ENCODE results near the gene PCDHB1.

PCDHB1 gene, protein sequence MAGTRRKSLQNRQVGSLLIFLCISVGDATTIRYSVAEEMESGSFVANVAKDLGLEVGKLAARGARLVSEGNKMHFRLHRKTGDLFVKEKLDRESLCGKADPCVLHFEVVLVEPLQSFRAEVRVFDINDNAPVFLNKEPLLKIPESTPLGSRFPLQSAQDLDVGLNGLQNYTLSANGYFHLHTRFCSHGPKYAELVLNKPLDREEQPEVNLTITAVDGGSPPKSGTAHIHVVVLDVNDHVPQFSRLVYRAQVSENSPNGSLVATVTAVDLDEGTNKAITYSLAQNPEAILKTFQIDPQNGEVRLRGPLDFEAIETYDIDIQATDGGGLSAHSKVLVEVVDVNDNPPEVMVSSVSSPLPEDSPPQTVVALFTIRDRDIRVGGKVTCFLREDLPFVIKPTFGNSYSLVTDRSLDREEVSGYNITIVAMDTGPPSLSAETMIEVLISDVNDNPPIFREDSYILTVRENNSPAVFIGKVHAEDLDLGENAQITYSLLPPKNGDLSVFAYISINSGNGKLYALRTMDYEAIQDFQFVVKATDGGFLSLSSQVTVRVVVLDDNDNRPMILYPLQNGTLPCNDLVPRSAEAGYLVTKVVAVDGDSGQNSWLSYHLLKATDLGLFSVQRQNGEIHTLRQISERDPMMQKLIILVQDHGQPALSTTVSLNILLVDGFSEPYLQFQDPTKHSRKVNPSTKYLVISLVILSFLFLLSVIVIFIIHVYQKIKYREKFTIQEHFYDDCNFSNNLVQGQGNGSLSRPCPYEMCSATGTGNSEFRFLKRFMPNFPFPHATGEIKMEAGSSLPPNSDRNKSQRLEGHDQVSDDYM

DNA sequence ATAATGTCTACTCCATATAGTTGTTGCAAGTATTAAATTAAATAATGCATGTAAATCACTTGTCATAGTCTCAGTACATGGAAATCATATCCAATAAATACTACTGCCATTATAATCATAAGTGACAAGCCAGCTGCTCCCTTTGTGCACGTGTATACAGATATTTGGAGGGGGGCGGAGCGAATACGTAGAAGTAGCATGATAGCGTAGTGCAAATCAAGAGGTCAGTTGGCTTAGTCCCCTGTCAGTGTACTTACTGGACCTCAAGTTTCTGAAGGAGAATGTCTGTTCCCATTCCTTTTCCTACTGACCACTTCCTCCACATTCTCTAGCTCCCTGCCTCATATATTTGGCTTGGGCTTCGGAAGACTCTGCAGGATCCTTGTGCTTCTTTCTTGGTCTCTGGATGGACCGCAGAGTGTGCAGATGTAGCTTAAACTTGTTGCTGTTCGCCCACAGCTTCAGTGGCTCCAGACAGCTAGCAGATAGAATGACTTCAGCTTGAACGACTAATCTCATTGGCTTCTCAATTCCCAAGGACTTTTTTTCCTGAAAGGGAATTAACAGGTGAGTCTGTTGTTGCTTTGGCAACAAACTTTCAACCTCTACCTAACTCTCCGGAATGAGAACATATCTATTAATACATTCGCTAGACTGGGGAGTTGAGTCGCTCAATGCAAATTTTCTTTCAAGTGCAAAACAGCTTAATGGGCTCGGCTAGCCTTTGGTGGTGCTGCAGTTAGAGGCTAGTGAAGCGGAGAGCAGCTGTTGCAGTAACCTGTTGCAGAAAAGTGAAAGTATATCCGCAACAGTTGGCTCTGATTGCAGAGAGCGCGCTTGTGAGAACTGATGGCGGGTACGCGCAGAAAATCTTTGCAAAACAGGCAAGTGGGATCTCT is at the start of gene PCDHB1:
Gene PCDHB1 (plus strand): TSS at position 753 of the 899 bp plus-strand sequence. CDS start 97 bp downstream, at position 850.
- no peaks in the 10 kb centered on the region for H3K9me3 ChIP-seq
- DNase-seq (ENCODE audit: low spot score in 2 of 2), result no peak
- H3K36me3 ChIP-seq (replicated peaks), result no peaks in the 10 kb centered on the region
- peaks cover 3% of the 10 kb centered on the region; the same call in 1 of the 2 replicates for H3K27me3 ChIP-seq (ENCODE audit: low read depth)
- in situ Hi-C loops (cut with MboI; ENCODE audit: low sequenced_read_pairs), result no loop called here
- no peak within 1 kb of the TSS for H3K4me3 ChIP-seq
- no peaks in the 10 kb centered on the region for H3K4me1 ChIP-seq

DNA sequence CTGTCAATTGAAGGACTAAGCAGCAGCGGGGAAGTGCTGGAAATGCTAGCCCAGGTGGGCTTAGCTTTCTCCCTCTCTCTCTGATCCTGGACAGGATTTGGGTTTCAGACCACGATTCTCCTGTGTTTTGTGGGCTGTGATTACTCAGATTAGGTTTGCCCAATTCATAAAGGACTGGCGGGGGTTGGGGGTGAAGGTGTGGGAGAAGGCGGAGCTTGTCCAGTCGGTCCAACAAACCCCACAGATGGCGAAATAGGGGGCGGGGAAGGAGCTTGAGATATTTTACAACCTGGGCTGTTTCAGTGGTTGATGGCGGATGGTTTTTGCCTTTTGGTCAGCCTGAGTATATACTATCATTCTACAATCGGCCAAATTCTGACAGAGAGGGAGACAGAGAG is 49.7 kb upstream of the PCDHB1 start:
- peak overlapping the region; percentile 19 for H3K4me3 ChIP-seq
- no peaks in the 10 kb centered on the region for H3K36me3 ChIP-seq (replicated peaks)
- H3K4me1 ChIP-seq, result peaks cover 67% of the 10 kb centered on the region
- H3K27me3 ChIP-seq (ENCODE audit: low read depth), result no peaks in the 10 kb centered on the region
- H3K9me3 ChIP-seq, result no peaks in the 10 kb centered on the region
- DNase-seq (ENCODE audit: low spot score in 2 of 2), result peak; percentile 16 to 64
- in situ Hi-C loops (cut with MboI; ENCODE audit: low sequenced_read_pairs), result no loop called here

DNA sequence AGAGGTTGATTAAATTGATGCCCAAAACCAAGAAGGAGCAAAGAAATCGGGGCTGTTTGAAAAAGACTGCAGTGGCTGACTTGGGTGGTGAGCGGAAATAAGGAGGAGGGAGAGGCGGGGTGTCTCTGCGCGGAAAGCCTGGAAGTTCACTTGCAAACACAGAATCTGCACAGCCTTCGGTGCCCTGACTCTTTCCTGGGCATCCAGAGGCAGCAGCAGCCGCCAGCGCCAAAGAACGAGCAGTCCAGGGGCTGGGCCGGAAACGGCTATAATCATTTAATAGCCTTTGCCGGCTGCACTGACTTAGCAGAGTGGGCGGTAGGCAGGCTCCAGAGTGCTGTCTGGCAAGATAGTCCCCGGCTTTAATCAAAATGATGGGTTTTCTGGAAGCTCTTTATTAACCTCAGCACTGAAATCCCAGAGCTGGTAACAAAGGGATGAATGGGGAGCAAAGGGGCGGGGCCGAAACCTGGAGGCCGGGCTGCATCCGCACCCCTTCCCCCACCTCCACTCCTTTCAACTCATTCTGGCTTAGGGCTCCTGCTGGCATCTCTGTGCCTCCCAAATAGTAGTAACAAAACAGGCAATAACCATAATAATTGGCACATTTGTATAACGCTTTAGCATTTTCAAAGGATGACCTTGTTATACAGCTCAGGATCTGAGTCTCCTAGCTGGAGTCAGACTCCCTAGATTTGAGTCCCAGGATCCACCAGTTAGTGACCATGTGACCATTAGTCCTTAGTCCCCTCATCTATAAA is 49.1 kb upstream of the PCDHB1 start:
- Histone ChIP-seq H3K4me3 (peak overlapping the region; percentile 19), H3K27me3 (ENCODE audit: low read depth) (no peaks in the 10 kb centered on the region), H3K9me3 (no peaks in the 10 kb centered on the region), H3K36me3 (replicated peaks) (no peaks in the 10 kb centered on the region), H3K4me1 (peaks cover 71% of the 10 kb centered on the region)
- in situ Hi-C loops (cut with MboI; ENCODE audit: low sequenced_read_pairs), result no loop called here
- DNase-seq (ENCODE audit: low spot score in 2 of 2), result peak; percentile 82 to 88

DNA sequence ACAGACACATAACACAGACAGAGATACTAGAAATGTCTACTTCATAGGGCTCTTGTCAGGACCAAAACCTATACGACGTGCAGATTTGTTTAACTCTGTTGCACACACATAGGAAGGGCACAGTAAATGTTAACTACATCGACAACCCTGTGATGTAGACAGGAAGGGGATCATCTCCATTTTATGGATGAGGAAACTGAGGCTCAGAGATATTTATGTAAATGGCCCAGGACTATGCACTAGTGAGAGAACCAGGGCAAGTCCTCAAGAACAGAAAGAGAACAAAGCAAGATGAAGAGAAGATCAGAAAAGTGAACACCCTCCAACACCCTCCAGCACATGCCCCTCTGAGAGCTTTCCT is 48.6 kb upstream of the PCDHB1 start:
- DNase-seq (ENCODE audit: low spot score in 2 of 2), result no peak
- H3K9me3 ChIP-seq, result no peaks in the 10 kb centered on the region
- in situ Hi-C loops (cut with MboI; ENCODE audit: low sequenced_read_pairs), result no loop called here
- H3K4me3 ChIP-seq, result no peak overlapping the region
- H3K4me1 ChIP-seq, result peaks cover 71% of the 10 kb centered on the region
- H3K27me3 ChIP-seq (ENCODE audit: low read depth), result no peaks in the 10 kb centered on the region
- H3K36me3 ChIP-seq (replicated peaks), result no peaks in the 10 kb centered on the region

DNA sequence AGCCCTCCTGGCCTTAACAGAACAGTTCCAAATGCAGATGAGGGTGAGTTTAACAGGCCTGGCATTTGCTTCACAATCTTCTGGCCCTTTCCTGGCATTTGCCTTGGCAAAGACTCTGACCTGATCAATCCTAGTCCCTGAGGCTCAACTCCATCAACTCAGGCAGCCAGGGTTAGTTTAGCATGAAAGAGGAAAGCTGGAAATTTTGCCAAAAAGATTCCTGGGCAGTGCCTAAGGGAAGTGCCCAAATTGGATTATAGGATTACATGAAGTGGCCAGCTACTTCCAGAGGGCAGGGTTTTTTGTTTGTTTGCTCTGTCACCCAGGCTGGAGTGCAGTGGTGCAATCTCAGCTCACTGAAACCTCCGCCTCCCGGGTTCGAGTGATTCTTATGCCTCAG is 48.1 kb upstream of the PCDHB1 start:
- no peak for DNase-seq (ENCODE audit: low spot score in 2 of 2)
- Histone ChIP-seq H3K4me3 (no peak overlapping the region), H3K36me3 (replicated peaks) (no peaks in the 10 kb centered on the region), H3K9me3 (no peaks in the 10 kb centered on the region), H3K4me1 (peaks cover 68% of the 10 kb centered on the region), H3K27me3 (ENCODE audit: low read depth) (no peaks in the 10 kb centered on the region)
- in situ Hi-C loops (cut with MboI; ENCODE audit: low sequenced_read_pairs), result no loop called here

DNA sequence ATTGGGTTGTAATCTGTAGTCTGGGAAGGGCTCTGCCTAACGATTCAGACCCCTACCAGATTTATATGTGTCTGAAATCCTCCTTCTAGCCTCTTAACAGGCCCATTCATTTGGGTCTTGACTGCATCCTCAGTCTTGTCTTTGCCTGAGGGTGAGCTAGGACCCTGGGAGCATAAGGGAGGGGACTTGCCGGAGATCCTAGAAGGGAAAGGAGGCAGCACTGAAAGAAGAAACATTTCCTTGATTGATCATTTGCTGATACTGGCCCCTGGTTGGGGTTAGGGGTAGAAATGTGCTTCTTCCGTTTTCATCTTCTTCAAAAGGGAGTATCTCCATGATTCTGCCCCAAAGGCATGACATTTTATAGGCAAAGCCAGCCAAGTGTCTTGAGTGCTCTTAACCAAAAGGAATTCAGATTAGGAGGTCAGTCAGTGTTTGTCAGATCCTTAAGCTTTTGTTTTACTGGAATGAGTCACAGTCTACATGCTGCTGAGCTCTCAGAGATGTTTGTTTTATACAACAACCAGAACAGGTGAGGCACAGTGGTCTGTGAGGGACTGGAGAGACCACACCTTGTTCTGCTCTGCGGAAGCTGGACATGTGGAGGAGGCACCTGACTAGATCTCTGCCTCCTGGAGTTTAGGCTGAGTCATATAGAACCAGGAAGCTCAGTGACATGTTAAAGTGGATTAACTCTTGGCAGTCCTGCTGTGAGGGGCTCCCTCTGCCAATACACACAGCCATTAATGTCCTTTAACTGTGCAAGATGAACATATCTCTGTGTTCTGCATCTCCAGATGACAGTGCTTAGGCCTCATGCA is 47.2 kb upstream of the PCDHB1 start:
- DNase-seq (ENCODE audit: low spot score in 2 of 2), result peak; percentile 33 to 56
- Histone ChIP-seq H3K4me1 (peaks cover 65% of the 10 kb centered on the region), H3K36me3 (replicated peaks) (no peaks in the 10 kb centered on the region), H3K27me3 (ENCODE audit: low read depth) (no peaks in the 10 kb centered on the region), H3K4me3 (no peak overlapping the region), H3K9me3 (no peaks in the 10 kb centered on the region)
- in situ Hi-C loops (cut with MboI; ENCODE audit: low sequenced_read_pairs), result no loop called here

DNA sequence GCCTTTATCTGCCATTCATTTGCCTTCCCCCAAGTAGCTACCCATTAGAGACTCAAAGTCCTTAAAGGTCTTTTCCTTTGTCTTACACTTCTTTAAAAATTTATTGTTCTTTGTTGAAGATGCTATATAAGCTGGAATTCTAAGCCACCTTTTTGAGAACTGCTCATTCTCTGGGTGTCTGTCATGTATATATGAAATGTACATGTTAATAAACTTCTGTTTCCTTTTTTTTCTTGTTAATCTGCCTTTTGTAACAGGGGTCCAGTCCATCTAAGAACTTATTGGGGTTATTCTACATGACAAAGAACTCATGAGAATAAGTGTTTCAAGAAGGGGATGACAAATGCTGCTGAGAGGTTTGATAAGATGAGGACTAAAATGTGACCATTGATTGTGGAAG is 43.4 kb upstream of the PCDHB1 start:
- peaks cover 35% of the 10 kb centered on the region for H3K4me1 ChIP-seq
- peak in 1 of 2 experiments; percentile 97 for DNase-seq (ENCODE audit: low spot score in 2 of 2)
- H3K36me3 ChIP-seq (replicated peaks), result no peaks in the 10 kb centered on the region
- H3K9me3 ChIP-seq, result no peaks in the 10 kb centered on the region
- no peak overlapping the region for H3K4me3 ChIP-seq
- in situ Hi-C loops (cut with MboI; ENCODE audit: low sequenced_read_pairs), result no loop called here
- H3K27me3 ChIP-seq (ENCODE audit: low read depth), result no peaks in the 10 kb centered on the region

DNA sequence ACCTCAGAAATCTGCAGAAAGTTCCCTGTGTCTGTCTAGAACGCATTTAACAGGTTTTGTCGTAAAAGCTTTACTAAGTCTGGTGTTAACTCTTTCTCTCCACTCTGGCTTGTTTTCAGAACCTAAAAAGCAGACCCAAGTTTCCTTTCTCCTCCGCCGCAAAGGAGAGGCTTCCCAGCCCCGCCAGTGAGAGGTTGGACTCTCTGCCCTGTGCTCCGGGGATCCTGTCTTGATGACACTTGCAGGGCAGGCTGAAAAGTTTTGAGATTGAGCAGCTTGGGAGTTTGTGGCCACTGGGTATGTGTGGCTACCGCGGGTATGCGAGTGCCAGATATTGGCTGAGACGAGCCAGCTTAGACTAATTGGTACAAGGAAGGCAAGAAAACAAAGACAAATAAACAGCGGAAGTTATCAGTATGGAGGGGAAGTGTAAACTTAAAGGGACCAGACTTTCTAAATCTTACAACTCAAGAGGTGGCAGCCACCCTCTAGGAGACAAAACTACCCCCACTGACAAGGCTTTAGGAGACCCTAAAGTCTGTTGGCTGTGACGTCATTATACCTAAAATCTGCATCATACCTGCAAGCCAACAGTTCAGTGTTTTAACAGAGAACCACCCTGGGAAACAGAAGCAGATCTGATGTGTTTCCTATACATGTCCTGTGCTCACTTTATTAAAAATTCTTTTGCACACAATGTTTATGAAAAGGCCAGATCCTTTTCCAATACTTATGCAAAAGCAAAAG is 41.0 kb upstream of the PCDHB1 start:
- DNase-seq (ENCODE audit: low spot score in 2 of 2), result no peak
- Histone ChIP-seq H3K4me1 (peaks cover 17% of the 10 kb centered on the region), H3K27me3 (ENCODE audit: low read depth) (no peaks in the 10 kb centered on the region), H3K36me3 (replicated peaks) (no peaks in the 10 kb centered on the region), H3K9me3 (no peaks in the 10 kb centered on the region), H3K4me3 (no peak overlapping the region)
- in situ Hi-C loops (cut with MboI; ENCODE audit: low sequenced_read_pairs), result no loop called here

DNA sequence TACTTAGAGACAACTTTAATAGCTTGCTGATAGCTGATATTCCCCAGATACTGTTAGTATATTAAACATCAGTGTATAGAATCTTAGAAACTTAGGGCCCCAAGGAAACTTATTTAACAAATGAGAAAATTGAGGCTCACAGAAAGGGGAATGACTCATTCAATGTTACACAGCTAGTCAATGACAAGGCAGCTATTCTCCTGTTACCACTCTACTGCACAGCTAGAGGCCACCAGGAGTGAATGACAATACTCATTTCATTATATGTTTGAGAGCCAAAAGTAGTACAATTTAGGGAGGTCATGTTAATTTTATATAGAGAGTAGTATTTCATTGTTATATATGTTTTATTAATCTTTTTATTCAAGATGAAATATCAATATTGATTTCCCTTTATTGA is 33.2 kb upstream of the PCDHB1 start:
- Histone ChIP-seq H3K4me3 (no peak overlapping the region), H3K9me3 (no peaks in the 10 kb centered on the region), H3K27me3 (ENCODE audit: low read depth) (no peaks in the 10 kb centered on the region; the same call in 1 of the 2 replicates), H3K4me1 (no peaks in the 10 kb centered on the region), H3K36me3 (replicated peaks) (no peaks in the 10 kb centered on the region)
- in situ Hi-C loops (cut with MboI; ENCODE audit: low sequenced_read_pairs), result no loop called here
- DNase-seq (ENCODE audit: low spot score in 2 of 2), result no peak

DNA sequence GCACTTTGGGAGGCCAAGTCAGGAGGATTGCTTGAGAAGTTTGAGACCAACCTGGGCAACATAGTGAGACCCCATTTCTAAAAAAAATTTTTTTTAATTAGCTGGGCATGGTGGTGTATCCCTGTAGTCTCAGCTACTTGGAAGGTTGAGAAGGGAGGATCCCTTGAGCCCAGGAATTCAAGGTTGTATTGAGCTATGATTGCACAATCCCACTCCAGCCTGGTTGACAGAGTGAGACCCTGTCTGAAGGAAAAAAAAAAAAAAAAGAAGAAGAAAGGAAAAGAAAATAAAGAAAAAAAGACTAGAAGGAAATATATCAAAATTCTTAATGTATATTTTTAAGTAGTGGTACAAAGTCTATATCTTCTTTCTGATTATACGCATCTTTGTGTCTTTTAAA is 28.8 kb upstream of the PCDHB1 start:
- Histone ChIP-seq H3K9me3 (no peaks in the 10 kb centered on the region), H3K36me3 (replicated peaks) (no peaks in the 10 kb centered on the region), H3K4me3 (no peak overlapping the region), H3K27me3 (ENCODE audit: low read depth) (no peaks in the 10 kb centered on the region), H3K4me1 (no peaks in the 10 kb centered on the region)
- DNase-seq (ENCODE audit: low spot score in 2 of 2), result no peak
- in situ Hi-C loops (cut with MboI; ENCODE audit: low sequenced_read_pairs), result no loop called here

DNA sequence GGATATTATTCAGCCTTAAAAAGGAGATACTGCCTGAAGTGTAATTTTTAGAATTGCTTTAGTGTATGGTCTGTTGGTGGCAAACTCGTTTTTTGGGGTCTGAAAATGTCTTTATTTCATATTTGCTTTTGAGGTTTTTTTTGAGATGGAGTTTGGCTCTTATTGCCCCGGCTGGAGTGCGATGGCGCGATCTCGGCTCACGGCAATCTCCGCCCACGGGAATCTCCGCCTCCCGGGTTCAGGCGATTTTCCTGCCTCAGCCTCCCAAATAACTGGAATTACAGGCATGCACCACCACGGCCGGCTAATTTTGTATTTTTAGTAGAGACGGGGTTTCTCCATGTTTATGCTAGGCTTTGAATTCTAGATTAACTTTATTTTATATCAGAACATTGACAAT is 20.2 kb upstream of the PCDHB1 start:
- Histone ChIP-seq H3K9me3 (no peaks in the 10 kb centered on the region), H3K27me3 (ENCODE audit: low read depth) (no peaks in the 10 kb centered on the region; the same call in 1 of the 2 replicates), H3K4me3 (no peak overlapping the region), H3K36me3 (replicated peaks) (no peaks in the 10 kb centered on the region), H3K4me1 (no peaks in the 10 kb centered on the region)
- in situ Hi-C loops (cut with MboI; ENCODE audit: low sequenced_read_pairs), result no loop called here
- DNase-seq (ENCODE audit: low spot score in 2 of 2), result no peak

DNA sequence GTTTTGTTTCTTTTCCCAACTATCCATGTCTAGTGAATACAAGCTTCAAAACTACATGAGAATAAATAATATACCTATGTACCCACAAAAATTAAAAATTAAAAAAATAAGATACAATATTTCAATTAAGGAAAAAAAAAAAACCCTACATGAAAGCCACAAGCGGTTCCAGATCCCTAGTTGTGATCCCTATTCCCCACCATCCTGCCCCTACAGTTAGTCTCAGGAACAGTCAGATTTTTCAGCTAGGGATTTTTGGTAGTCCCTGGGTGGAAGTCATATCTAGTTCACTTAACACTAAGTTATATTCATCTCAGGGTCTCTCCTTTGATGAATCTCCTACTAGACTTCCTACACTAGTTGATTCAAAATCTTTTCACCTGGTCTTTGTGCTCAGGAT is 18.5 kb upstream of the PCDHB1 start:
- no peak for DNase-seq (ENCODE audit: low spot score in 2 of 2)
- Histone ChIP-seq H3K4me3 (no peak overlapping the region), H3K9me3 (no peaks in the 10 kb centered on the region), H3K36me3 (replicated peaks) (no peaks in the 10 kb centered on the region), H3K27me3 (ENCODE audit: low read depth) (no peaks in the 10 kb centered on the region; the same call in 1 of the 2 replicates), H3K4me1 (no peaks in the 10 kb centered on the region)
- in situ Hi-C loops (cut with MboI; ENCODE audit: low sequenced_read_pairs), result no loop called here

Data from HAP-1 (cell line).